GM19025 (cell line): ENCODE results near the gene STK32B.
"Not testable (repeated sequence)": the region's sequence is repeated elsewhere in the genome, so short reads cannot be mapped to it uniquely, and the experiment has no call there.

ENCODE experiments used
- ATAC-seq: cut with Tn5 transposase; IDR thresholded peaks from one replicate; pipeline ENCODE4 v1.9.1; 2021; ENCODE audit warnings: mild to moderate bottlenecking, low read depth, moderate library complexity; ENCODE audit not compliant: unreplicated experiment

Gene STK32B

DNA sequence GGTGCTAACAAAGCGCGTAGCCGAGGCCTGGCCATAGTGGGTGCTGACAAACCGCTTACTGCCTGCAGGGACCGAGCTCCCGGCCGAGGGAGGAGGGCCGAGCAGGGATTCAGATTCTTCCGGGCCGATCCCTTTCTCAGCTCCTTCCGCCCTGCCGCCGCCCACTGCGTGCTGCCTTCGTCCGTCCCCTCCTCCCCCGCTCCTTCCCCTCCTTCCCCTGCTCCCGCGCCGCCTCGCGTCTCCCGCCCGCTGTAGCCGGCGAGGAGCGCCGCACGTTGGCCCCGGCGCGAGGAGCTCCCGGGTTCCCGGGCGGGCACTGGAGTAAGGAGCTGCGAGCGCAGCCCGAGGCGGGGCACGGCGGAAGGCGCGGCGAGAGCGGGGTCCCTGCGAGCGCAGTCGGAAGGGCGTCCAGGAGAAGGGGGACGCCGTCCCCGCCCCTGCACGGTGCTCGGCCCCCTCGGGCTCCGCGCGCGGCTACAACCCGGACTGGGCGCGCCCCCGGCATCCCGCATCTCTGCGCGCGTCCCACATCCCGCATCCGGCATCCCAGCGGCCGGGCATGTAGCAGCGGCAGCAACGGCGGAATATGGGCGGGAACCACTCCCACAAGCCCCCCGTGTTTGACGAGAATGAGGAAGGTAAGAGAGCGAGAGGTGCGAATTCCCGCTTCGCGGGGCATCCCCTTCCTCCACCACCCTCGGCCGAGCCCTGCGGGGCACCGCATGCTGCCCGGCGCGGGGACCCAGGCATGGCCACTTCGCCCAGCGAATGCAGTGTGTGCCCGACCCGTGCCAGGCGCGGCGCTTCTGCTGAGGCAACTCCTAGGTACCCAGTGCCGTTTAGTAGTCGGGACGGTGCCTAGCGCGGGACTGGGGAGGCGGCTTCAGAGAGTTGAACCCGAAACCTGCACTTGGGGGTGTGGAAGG is at the start of gene STK32B:
STK32B (plus strand) TSS at position 203 of the 926 bp plus-strand sequence.
- no peak for ATAC-seq

- ATAC-seq: not testable (repeated sequence)
Observed at GRCh38 chr4:5001641-5002040, 49.6 kb upstream of the STK32B start.

GRCh38 chr4:5003372-5003857 is 47.9 kb upstream of the STK32B start:
- ATAC-seq: no peak

DNA sequence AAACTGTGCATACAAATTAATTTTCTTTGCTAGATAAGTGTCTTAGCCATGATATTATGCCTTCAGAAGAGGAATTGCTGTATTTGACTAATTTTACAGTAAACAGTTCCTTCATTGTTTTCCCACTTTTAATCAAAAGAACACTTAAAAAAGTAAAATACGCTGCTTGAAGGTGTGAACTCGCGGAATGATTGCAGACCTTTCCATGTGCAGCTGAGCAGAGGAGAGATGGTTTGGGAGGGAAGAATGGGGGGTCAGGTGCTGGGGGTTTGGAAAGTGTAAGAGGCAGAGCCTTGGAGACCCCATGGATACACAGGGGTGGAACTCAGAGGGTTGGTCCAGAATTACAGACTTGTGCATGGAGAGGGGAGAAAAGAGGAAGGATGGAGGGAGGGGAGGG is 47.4 kb upstream of the STK32B start:
- ATAC-seq: no peak

DNA sequence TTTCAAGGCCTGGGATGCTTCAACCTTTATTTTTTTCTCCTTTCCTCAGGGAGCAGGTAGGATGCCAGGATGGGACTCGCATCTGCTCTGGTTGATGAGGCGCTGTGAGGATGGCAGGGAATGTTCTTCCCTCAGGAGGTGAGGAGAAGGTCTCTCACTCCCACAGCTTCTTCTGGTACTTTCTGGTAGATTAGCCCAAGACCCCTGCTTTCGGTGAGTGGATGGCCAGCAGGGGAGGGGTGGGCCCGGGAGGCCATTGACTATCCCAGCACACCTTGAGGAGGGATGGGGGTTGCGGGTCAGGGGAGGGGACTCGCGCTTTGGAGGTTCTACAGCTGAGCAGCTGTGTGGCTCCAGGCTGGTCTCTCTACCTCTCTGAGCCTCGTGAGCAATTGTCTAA is 46.8 kb upstream of the STK32B start:
- no peak for ATAC-seq

- not testable (repeated sequence) for ATAC-seq
Observed at GRCh38 chr4:5006932-5007331, 44.3 kb upstream of the STK32B start.

DNA sequence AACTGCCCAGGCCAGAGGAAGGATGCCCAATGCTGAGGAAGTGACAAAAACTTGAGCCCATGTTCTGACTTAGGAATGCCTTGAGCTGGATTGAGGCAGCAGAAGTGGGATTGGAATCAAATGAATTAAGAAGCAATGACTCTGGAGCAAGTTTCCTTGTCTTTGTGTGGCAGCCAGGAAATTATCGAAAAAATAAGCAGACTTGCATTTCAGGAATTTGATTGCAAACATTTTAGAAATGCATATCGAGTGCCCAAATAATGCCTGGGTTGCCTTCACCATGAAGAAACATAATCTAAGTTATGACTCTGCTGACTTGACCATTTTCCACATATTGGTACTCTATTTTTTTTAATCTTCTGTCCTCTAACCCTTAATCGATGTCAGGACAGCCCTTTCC is 41.5 kb upstream of the STK32B start:
- no peak for ATAC-seq

GRCh38 chr4:5010984-5011383 is 40.3 kb upstream of the STK32B start:
- ATAC-seq: no peak

DNA sequence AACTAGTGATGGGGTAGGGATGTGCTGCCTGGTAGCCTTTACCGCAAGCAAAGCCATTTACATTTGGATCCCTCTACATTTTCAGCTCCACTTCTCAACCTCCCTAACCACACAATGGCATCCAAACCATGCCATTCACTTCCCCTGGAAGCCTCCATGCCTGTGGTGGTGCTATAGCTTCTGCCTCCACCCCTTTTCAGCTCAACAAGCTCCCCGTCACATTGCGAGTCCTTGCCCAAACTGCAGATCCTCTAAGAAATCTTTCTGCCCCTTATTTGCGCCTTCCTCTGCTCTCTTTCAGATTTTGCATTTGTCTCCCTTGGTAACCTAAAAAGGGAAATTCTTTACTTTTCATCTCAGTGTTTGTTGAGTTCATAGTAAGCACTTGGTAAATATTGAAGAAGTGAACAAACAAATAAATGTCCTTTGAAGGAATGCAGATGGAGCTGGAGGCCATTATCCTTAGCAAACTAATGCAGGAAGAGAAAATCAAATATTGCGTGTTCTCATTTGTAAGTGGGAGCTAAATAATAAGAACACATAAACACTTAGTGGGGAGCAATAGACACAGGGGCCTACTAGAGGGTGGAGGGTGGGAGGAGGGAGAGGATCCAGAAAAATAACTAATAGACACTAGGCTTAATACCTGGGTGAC is 38.9 kb upstream of the STK32B start:
- no peak for ATAC-seq

GRCh38 chr4:5012958-5013357 is 38.3 kb upstream of the STK32B start:
- ATAC-seq: no peak

GRCh38 chr4:5014007-5014682 is 37.1 kb upstream of the STK32B start:
- ATAC-seq: no peak

- no peak for ATAC-seq
Observed at GRCh38 chr4:5018096-5018495, 33.2 kb upstream of the STK32B start.

GRCh38 chr4:5018603-5019002 is 32.7 kb upstream of the STK32B start:
- no peak for ATAC-seq

GRCh38 chr4:5019274-5019673 is 32.0 kb upstream of the STK32B start, which contains the start of gene CYTL1:
Gene CYTL1 (minus strand): TSS chr4:5019458. CDS start chr4:5019445, 13 bp downstream.
- no peak for ATAC-seq

GRCh38 chr4:5019796-5020195 is 31.5 kb upstream of the STK32B start:
- no peak for ATAC-seq

DNA sequence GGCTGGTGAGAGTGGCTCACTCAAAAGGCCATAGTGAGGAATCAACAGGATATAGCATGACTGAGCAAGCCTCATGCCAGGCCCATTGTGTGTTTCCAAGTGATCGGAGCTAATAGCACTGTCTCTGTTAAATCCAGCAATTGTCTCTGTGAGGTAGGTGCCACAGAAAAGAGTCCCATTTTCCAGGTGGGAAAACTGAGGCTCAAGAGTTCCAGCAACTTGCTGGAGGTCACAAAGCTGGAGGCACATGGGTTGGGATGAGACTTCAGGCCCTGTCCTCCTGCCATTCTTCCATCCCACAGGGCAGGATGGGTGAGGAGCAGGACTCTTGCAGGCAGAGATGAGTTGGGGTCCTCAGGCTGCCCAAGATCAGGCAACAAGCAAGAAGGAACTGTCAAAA is 30.9 kb upstream of the STK32B start:
- no peak for ATAC-seq

GRCh38 chr4:5021546-5021945 is 29.7 kb upstream of the STK32B start:
- ATAC-seq: no peak

DNA sequence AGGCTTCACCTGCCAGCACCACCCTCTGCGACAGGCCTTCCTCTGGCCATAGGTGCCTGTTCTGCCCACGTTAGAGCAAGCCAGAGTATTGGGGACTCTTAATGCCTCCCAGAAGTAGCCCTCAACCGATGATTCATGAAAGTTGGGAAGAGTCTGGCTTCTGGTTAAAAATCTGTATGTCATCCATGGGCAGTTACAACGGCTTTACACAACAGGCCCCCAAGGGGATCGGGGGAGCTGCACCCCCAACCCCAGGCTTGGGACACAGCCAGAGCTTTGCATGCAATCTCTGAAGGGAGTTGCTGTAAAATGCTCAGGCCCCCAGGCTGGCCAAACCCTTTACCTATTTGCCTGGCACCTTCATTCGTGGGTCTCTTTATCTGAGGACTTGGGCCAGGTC is 26.6 kb upstream of the STK32B start:
- no peak for ATAC-seq

DNA sequence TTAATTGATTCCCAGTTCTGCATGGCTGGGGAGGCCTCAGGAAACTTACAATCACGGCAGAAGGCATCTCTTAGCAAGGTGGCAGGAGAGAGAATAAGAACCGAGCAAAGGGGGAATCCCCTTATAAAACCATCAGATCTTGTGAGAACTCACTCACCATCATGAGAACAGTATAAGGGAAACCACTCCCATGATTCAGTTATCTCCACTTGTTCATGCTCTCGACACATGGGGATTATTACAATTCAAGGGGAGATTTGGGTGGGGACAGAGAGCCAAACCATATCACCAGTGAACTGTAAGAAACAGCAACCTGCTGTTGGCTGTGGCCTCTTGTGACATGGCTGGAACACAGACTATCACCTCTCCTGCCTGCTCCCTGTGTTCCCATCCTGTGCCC is 24.9 kb upstream of the STK32B start:
- ATAC-seq: no peak

DNA sequence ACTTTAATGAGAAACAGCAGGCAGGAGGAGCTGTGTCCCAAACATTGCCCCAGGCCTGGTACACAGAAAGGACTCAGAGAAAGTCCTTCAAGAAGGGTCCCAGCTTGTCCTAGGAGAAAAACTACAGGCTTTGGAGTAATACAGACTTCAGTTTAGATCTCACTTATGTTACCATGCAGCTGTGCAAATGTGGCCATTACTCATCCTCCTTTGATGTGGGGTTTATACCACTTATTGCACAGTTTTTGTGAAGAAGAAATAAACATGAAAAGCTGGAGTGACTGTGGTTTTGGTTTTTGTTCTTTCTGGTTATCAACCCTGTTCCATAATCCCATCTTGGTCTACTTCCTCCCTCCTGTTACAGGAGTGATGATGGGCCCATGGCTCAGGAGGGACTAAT is 23.9 kb upstream of the STK32B start:
- ATAC-seq: no peak

- ATAC-seq: no peak
Observed at GRCh38 chr4:5028480-5028879, 22.8 kb upstream of the STK32B start.
